ENCODE measurements around the gene ADAM10. TPM values are rescaled to one million over a fixed set of nuclear protein-coding genes. Genes with fewer than 3 reads are reported as not detected.

Gene ADAM10, protein sequence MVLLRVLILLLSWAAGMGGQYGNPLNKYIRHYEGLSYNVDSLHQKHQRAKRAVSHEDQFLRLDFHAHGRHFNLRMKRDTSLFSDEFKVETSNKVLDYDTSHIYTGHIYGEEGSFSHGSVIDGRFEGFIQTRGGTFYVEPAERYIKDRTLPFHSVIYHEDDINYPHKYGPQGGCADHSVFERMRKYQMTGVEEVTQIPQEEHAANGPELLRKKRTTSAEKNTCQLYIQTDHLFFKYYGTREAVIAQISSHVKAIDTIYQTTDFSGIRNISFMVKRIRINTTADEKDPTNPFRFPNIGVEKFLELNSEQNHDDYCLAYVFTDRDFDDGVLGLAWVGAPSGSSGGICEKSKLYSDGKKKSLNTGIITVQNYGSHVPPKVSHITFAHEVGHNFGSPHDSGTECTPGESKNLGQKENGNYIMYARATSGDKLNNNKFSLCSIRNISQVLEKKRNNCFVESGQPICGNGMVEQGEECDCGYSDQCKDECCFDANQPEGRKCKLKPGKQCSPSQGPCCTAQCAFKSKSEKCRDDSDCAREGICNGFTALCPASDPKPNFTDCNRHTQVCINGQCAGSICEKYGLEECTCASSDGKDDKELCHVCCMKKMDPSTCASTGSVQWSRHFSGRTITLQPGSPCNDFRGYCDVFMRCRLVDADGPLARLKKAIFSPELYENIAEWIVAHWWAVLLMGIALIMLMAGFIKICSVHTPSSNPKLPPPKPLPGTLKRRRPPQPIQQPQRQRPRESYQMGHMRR
- 100 to 1,000 TPM; 133 to 135 TPM for total RNA-seq

DNA sequence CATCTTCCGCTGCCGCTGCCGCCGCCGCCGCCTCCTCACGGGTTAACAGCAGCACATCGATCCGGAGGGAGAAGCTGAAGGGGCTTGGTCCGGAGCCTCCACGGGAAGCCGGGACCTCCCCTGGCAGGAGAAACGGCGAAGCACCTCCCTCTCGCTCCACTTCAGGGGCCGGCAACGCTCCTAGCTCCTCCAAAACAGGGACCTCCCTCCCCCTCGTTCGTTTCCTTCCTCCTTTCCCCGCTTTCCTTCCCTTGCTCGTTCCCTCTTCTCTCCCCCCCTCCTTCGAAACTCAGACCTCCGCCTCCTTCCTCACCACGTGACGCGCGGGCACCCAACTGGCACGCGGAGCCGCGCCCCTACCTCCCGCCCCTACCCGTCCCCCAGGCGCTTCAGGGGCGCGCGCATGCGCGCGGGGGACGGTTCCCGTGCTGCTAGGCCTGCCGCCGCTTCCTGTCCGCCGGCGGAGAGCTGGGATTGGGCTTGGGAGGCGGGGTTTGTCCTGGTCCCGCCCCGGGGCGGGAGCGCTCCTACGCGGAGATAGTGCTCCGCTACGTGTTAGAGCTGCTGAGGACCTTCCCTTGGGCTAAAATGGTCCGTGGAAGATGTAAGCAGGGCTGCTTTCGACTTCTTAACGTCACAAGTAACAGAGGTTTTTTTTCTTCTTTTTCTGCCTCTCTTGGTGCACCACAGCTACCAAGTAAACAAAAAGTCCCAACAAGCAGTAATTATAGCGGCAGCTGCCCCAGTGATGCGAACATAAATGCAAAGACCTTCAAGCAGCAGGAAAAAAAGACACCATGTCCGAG lies at the start of gene ADAM10:
Gene ADAM10 (minus strand): TSS at position 176 of the 806 bp plus-strand sequence. CDS start 173 bp downstream, at position 3.
- Mint-ChIP-seq H3K27ac (peak within 1 kb of the TSS; percentile 96), H3K27me3 (ENCODE audit: low read depth) (no peaks in the 10 kb centered on the region), H3K36me3 (ENCODE audit: low read depth) (peaks cover 22% of the 10 kb centered on the region), H3K9me3 (ENCODE audit: insufficient read depth) (no peaks in the 10 kb centered on the region), H3K4me1 (ENCODE audit: low read depth) (peaks cover 34% of the 10 kb centered on the region), H3K4me3 (peak within 1 kb of the TSS; percentile 100)
- ATAC-seq (peak; percentile 92), DNase-seq (peak; percentile 99)
- CTCF ChIA-PET, result interaction anchor here (0.7 to 2.5 kb wide), 7 partner anchors 10 to 801 kb away, joined by 3 to 32 read pairs (median 4); partner anchors contain the start of gene MINDY2
- POLR2A ChIA-PET, result interaction anchor here (0.6 to 1.8 kb wide), 9 partner anchors 10 to 971 kb away, joined by 3 to 28 read pairs (median 3); partner anchors contain the start of gene MINDY2

DNA sequence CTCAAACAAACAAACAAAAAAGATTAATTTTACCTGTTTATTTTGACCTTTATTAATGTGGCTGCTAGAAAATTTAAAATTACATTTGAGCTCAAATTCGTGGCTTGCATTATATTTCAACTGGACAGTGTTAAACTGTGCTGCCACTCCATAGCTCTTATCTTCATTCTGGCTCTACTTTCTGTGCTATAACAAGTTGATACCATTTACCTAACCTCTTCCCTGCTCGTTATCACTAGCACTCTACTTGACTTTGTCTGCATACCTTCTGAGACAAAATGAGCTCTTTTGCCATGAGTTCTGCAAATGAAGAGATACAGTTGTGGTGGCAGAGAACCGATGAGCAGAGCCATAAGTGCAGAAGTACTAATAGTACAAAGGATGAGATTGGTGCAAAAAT lies 48.0 kb upstream of the ADAM10 start:
- Mint-ChIP-seq H3K4me3 (no peak overlapping the region), H3K27ac (no peak overlapping the region), H3K9me3 (ENCODE audit: insufficient read depth) (no peaks in the 10 kb centered on the region), H3K36me3 (ENCODE audit: low read depth) (peaks cover 10% of the 10 kb centered on the region), H3K4me1 (ENCODE audit: low read depth) (peaks cover 26% of the 10 kb centered on the region), H3K27me3 (ENCODE audit: low read depth) (no peaks in the 10 kb centered on the region)
- ATAC-seq, result no peak
- POLR2A ChIA-PET, result interaction anchor here (1.3 kb wide), 1 partner anchor 11 kb away, joined by 3 read pairs; no protein-coding TSS in a partner anchor
- CTCF ChIA-PET, result no interaction called here
- DNase-seq, result no peak

DNA sequence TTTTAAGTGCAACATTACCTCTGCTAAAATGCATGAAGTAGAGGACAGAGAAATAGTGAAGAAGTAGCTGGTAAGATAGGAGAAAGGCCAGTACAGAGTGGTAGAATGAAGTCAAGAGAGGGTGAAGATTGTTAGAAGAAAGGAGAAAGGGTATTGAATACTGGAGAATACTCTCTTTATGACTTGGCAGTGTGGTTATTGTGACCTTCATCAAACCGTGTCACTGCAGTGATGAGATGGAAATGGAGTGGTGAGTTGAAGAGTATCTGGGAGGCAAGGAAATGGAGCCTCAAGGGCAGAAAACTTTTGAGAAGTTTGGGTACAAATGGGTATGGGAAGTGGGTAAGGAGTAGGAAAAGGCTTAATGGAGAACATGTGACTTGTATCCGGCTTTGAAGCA lies 46.3 kb upstream of the ADAM10 start:
- Mint-ChIP-seq H3K36me3 (ENCODE audit: low read depth) (peaks cover 13% of the 10 kb centered on the region), H3K27ac (no peak overlapping the region), H3K4me3 (no peak overlapping the region), H3K27me3 (ENCODE audit: low read depth) (no peaks in the 10 kb centered on the region), H3K9me3 (ENCODE audit: insufficient read depth) (no peaks in the 10 kb centered on the region), H3K4me1 (ENCODE audit: low read depth) (peaks cover 26% of the 10 kb centered on the region)
- ChIA-PET POLR2A (interaction anchor here (0.6 kb wide), 1 partner anchor 120 kb away, joined by 3 read pairs; no protein-coding TSS in a partner anchor), CTCF (interaction anchor here (1.6 kb wide), 1 partner anchor 25 kb away, joined by 3 read pairs; the partner anchor contains the start of gene MINDY2)
- DNase-seq (no peak), ATAC-seq (no peak)

DNA sequence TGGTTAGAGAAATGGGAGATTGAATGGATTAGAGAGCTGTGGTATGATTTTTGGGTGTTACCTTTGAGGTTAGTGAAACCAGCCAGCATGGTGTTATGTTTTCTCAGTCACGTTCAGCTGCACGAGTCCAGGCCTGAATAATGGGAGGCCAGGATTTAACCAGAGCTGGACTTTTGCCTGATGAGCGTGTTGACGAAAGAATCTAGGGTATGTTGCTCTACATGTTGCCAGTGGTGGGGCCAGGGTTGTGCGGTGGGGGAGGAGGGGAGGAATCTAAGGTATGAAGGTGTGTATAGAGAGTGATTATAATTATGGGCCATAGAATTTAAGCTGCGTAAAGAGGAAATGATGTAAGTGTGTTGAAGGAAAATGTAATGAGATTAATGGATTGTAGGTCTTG lies 44.4 kb upstream of the ADAM10 start:
- Mint-ChIP-seq H3K9me3 (ENCODE audit: insufficient read depth) (no peaks in the 10 kb centered on the region), H3K4me3 (no peak overlapping the region), H3K4me1 (ENCODE audit: low read depth) (peaks cover 16% of the 10 kb centered on the region), H3K27me3 (ENCODE audit: low read depth) (no peaks in the 10 kb centered on the region), H3K27ac (no peak overlapping the region), H3K36me3 (ENCODE audit: low read depth) (peaks cover 19% of the 10 kb centered on the region)
- CTCF ChIA-PET, result interaction anchor here (0.6 to 1.0 kb wide), 3 partner anchors 272 to 566 kb away, joined by 3 to 4 read pairs (median 3); no protein-coding TSS in a partner anchor
- POLR2A ChIA-PET, result interaction anchor here (0.9 kb wide), 1 partner anchor 23 kb away, joined by 3 read pairs; the partner anchor contains the start of gene MINDY2
- ATAC-seq (no peak), DNase-seq (peak; percentile 13)

DNA sequence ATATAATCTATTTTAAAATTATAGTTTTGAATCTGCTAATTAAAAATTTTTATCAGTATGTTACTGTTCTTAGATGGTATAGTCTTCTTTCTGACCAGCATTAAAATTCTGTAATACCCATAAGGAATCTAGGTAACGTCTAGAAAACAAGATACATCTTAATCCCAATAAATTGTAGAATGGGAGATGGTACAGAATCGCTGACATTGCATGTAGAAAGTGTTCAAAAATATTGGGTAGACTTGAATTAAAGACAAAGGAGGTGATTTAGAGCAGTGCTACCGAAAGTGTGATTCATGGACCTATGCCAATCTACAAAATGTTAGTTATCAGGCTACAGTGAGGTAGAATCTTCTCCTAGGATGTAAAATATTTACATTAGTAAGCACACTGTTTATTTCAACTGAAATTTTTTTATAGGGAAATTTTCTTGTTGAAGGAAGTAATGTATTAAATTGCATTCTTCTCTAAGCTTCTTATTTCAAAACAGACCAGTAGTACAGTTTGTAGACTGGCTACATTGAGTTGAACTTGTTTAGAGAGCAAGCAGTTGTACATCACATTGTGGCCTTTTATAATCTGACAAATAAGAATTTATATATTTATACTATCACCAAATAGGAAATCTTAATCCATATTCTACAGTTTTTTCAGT lies 38.7 kb upstream of the ADAM10 start:
- ChIA-PET POLR2A (no interaction called here), CTCF (no interaction called here)
- no peaks in the 10 kb centered on the region for H3K27me3 Mint-ChIP-seq (ENCODE audit: low read depth)
- ATAC-seq (no peak), DNase-seq (no peak)
- peaks cover 18% of the 10 kb centered on the region for H3K36me3 Mint-ChIP-seq (ENCODE audit: low read depth)
- H3K27ac Mint-ChIP-seq, result no peak overlapping the region
- H3K4me1 Mint-ChIP-seq (ENCODE audit: low read depth), result no peaks in the 10 kb centered on the region
- H3K4me3 Mint-ChIP-seq, result no peak overlapping the region
- no peaks in the 10 kb centered on the region for H3K9me3 Mint-ChIP-seq (ENCODE audit: insufficient read depth)

DNA sequence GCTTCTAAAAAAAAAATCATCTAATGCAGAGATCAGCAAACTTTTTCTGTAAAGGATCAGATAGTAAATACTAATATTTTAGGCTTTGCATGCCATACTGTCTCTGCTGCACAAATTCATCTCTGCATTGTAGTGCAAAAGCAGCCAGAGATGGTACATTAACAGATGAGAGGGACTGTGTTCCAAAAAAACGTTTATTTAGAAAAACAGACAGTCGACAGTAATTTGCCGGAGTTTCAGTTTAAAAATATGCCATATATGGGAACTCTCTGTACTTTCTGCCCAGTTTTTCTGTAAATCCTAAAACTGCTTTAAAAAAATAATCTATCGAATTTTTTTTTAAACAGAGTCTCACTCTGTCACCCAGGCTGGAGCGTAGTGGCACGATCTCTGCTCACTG lies 35.8 kb upstream of the ADAM10 start:
- Mint-ChIP-seq H3K27me3 (ENCODE audit: low read depth) (no peaks in the 10 kb centered on the region), H3K9me3 (ENCODE audit: insufficient read depth) (no peaks in the 10 kb centered on the region), H3K36me3 (ENCODE audit: low read depth) (peaks cover 14% of the 10 kb centered on the region), H3K27ac (no peak overlapping the region), H3K4me3 (no peak overlapping the region), H3K4me1 (ENCODE audit: low read depth) (no peaks in the 10 kb centered on the region)
- DNase-seq (peak; percentile 11), ATAC-seq (no peak)
- CTCF ChIA-PET, result interaction anchor here (1.1 to 1.2 kb wide), 2 partner anchors 14 to 557 kb away, joined by 3 to 4 read pairs; partner anchors contain the start of gene MINDY2
- POLR2A ChIA-PET, result no interaction called here

DNA sequence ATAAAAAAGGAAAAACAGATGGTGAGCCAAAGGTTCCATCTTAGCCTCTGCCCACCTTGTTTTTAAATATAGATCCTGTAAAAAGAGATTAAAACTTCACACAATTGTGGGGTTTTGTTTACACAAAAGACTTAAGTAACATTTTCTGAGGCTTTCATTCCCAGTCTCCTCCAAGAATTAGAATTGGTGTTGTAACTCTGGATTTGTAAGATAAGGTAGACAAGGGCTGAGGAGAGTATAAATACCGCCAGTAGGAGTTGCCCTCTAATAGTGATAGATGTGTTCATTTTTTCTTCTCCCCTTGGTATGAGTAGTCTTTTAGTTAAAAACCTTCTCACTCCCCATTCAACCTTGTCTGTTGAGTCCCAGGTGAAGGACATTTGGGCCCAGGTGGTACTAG lies 30.0 kb upstream of the ADAM10 start:
- Mint-ChIP-seq H3K27me3 (ENCODE audit: low read depth) (no peaks in the 10 kb centered on the region), H3K27ac (no peak overlapping the region), H3K9me3 (ENCODE audit: insufficient read depth) (no peaks in the 10 kb centered on the region)

DNA sequence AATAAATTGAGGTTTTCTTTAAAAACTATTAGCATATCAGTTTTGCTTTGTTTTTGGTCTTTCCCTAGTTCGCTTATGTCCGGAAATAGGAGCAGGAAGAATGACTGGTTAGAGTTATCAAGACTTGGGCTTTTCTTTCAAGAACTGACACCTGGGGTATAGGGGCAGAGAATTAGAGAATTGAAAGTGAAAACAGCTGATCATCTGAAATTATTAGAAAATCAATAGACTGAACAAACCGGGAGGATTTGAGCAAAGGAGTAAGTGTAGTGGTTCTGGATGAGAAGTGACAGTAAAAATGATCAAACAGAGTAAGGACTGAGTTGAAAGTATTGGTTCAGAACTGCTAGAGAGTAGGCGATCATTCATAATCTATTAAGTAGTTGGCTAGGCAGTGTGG lies 27.6 kb upstream of the ADAM10 start:
- POLR2A ChIA-PET, result no interaction called here
- Mint-ChIP-seq H3K9me3 (ENCODE audit: insufficient read depth) (no peaks in the 10 kb centered on the region), H3K4me1 (ENCODE audit: low read depth) (peaks cover 10% of the 10 kb centered on the region), H3K27me3 (ENCODE audit: low read depth) (no peaks in the 10 kb centered on the region), H3K36me3 (ENCODE audit: low read depth) (peaks cover 13% of the 10 kb centered on the region), H3K4me3 (no peak overlapping the region), H3K27ac (no peak overlapping the region)
- no peak for DNase-seq
- CTCF ChIA-PET, result no interaction called here
- ATAC-seq, result no peak

More for the DNA sequence above, 30.0 kb upstream of the ADAM10 start:
- Mint-ChIP-seq H3K4me1 (ENCODE audit: low read depth) (peaks cover 5% of the 10 kb centered on the region), H3K36me3 (ENCODE audit: low read depth) (peaks cover 17% of the 10 kb centered on the region), H3K4me3 (no peak overlapping the region)
- DNase-seq (no peak), ATAC-seq (no peak)
- ChIA-PET CTCF (no interaction called here), POLR2A (no interaction called here)

DNA sequence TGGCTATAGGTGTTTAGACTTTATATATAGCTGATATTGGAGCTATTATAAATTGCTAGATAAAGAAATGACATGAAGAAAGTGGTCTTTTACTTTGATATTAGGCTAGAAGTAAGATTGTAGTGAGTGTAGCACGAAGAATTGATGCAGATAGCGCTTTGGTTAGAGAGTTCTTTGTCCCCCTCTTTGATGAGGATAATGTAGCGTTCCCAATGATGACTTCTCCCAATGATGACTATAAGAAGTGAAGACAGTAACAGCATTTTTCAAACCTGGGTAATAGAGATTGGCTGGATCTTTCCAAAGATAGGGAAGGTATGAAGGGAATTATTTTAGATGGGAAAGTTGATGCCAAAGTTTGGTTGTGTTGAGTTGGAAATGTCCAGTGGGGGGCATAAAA lies 25.9 kb upstream of the ADAM10 start:
- DNase-seq (no peak), ATAC-seq (no peak)
- peaks cover 14% of the 10 kb centered on the region for H3K4me1 Mint-ChIP-seq (ENCODE audit: low read depth)
- ChIA-PET POLR2A (no interaction called here), CTCF (no interaction called here)
- no peak overlapping the region for H3K4me3 Mint-ChIP-seq
- H3K9me3 Mint-ChIP-seq (ENCODE audit: insufficient read depth), result no peaks in the 10 kb centered on the region
- H3K27me3 Mint-ChIP-seq (ENCODE audit: low read depth), result no peaks in the 10 kb centered on the region
- H3K27ac Mint-ChIP-seq, result no peak overlapping the region
- H3K36me3 Mint-ChIP-seq (ENCODE audit: low read depth), result peaks cover 13% of the 10 kb centered on the region

DNA sequence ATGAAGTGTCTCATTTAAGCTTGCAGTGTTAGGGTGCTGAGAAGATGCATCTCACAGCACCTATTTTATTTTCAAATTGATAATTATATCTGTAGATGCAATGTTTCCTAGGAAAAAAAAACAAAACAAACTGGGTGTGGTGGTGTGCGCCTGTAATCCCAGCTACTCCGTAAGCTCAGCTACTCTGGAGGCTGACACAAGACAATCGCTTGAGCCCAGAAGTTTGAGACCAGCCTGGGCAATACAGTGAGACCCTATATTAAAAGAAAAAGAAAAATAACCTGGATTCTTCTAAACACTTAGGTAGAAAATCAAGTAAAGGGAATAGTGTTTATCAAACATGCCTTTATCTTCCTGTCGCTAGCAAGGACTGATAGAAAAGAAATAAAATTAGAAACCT lies 23.5 kb upstream of the ADAM10 start:
- Mint-ChIP-seq H3K4me1 (ENCODE audit: low read depth) (peaks cover 18% of the 10 kb centered on the region), H3K9me3 (ENCODE audit: insufficient read depth) (no peaks in the 10 kb centered on the region), H3K27me3 (ENCODE audit: low read depth) (no peaks in the 10 kb centered on the region), H3K4me3 (no peak overlapping the region), H3K36me3 (ENCODE audit: low read depth) (peaks cover 6% of the 10 kb centered on the region), H3K27ac (no peak overlapping the region)
- CTCF ChIA-PET, result interaction anchor here (0.7 to 1.5 kb wide), 2 partner anchors 12 to 14 kb away, joined by 3 to 4 read pairs; no protein-coding TSS in a partner anchor
- ATAC-seq (no peak), DNase-seq (no peak)
- POLR2A ChIA-PET, result no interaction called here

Measured in activated CD8-positive, alpha-beta T cell treated with anti-CD3 and anti-CD28 coated beads, Interleukin-2, amount 10 ng/mL, durations not matched to agents 7 days and 5 days (primary cell).